Neural crest cell (in vitro differentiated cells): ENCODE measurements around the gene IRS4. TPM values are rescaled to one million over a fixed set of nuclear protein-coding genes. Genes with fewer than 3 reads are reported as not detected.
A peak's percentile ranks its signal among the peaks of the same experiment; 100 is the strongest.

Source experiments
- DNase-seq: peaks from one replicate; pipeline ENCODE4 v3.0.0; 2021; ENCODE audit warnings: low read depth, mixed read lengths, low spot score
- H3K27ac Mint-ChIP-seq: one replicate; pipeline ENCODE4 v1.8.0; 2021; ENCODE audit warnings: mild to moderate bottlenecking, mixed read lengths; ENCODE audit not compliant: unreplicated experiment
- H3K27me3 Mint-ChIP-seq: 2 replicates; pipeline ENCODE4 v1.8.0; 2021; ENCODE audit warnings: low read depth, mild to moderate bottlenecking, mixed read lengths
- H3K36me3 Mint-ChIP-seq: 2 replicates; pipeline ENCODE4 v1.8.0; 2021; ENCODE audit warnings: low read depth, mild to moderate bottlenecking, mixed read lengths
- H3K4me1 Mint-ChIP-seq: 2 replicates; pipeline ENCODE4 v1.8.0; 2021; ENCODE audit warnings: mixed read lengths
- H3K4me3 Mint-ChIP-seq: one replicate; pipeline ENCODE4 v1.8.0; 2021; ENCODE audit warnings: mild to moderate bottlenecking, mixed read lengths
- H3K9me3 Mint-ChIP-seq: 2 replicates; pipeline ENCODE4 v1.8.0; 2021; ENCODE audit warnings: mixed read lengths
- total RNA-seq: library from RNA; stranded (reverse); gene quantifications from 2 replicates; pipeline ENCODE4 v1.2.1, GENCODE V29; 2021
- TF ChIP-seq, protein P1 (sequence below): fragments of 200-600 bp; sonication (generic); conservative IDR thresholded peaks from 2 replicates; pipeline ENCODE4 v1.5.0; 2021; ENCODE audit warnings: antibody characterized with exemption, mild to moderate bottlenecking

IRS4 gene
- total RNA-seq, 1 donor from 2014 or later, result 0.51 TPM

DNA sequence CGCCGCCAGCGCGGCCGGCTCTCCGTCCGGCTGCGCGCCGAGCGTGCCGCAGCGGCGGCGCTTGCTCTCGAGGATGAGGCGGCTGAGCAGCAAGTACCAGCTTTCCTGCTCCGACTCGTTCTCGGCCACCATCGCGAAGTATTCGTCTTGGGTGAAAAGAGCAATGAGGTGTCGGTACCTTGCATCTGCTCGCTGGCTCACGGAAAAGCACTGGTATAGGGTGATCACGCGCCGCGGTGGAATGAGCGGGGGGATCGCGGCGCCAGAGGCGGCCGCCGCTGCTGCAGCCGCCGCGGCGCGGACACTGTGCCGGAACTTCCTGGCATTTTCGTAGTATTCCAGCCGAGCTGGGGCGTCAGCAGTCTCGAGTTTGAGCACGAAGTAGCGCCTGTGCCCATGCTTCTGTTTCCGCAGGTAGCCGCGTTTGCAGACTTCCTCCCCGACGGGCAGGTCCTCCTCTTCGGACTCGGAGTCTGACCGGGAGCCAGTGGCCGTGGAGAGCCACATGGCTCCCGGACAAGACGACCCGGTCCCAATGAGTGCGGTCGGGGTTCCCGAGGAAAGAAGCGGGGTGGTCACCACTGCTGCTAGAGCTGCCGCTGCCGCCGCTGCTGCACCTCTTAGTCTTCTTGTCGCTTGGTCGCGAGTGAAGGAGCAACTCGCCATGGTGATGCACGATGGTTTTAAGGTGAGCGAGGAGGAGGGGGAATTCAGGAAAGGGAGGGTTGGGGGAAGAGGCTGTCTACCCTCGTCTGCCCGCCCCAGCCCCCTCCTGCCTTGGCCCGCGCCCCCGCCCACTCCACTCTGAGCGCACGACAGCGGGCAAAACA is 469 bp downstream of the IRS4 start:
- Mint-ChIP-seq H3K36me3 (peaks cover 2% of the 10 kb centered on the region), H3K4me1 (peaks cover 20% of the 10 kb centered on the region), H3K9me3 (no peaks in the 10 kb centered on the region), H3K27ac (no peak overlapping the region), H3K27me3 (peaks cover 89% of the 10 kb centered on the region), H3K4me3 (peak overlapping the region; percentile 97)
- DNase-seq, result no peak
- TF ChIP-seq, protein P1, sequence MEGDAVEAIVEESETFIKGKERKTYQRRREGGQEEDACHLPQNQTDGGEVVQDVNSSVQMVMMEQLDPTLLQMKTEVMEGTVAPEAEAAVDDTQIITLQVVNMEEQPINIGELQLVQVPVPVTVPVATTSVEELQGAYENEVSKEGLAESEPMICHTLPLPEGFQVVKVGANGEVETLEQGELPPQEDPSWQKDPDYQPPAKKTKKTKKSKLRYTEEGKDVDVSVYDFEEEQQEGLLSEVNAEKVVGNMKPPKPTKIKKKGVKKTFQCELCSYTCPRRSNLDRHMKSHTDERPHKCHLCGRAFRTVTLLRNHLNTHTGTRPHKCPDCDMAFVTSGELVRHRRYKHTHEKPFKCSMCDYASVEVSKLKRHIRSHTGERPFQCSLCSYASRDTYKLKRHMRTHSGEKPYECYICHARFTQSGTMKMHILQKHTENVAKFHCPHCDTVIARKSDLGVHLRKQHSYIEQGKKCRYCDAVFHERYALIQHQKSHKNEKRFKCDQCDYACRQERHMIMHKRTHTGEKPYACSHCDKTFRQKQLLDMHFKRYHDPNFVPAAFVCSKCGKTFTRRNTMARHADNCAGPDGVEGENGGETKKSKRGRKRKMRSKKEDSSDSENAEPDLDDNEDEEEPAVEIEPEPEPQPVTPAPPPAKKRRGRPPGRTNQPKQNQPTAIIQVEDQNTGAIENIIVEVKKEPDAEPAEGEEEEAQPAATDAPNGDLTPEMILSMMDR, result no peak

DNA sequence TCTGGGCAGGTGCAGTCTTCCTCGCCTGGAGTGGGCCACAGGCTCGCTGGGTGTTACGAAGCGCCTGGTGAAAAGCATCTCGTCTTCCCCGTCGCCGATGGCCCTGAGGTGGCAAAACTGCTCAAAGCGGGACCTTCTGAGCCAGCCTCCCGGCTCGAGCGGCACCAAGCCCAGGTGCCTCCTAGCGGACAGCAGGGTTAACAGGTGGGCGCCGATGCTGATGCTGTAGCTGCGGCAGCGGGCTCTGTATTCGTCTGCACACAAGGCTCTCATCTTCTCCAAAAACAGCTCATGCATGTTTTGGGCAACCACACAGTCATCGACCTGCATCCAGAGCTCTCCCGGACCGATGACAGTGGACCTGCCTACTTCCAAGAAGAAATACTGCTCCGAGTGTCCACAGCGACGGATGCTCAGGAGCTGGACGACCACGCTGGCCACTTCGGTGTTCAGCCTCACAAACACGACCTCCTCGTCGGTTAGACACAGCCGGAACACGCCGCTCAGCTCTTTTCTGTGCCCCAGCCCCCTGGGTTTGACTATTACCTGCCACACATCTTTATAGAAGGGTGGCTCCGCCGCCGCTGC is 1.2 kb downstream of the IRS4 start:
- TF ChIP-seq, protein P1, result peak; percentile 57
- Mint-ChIP-seq H3K4me3 (peak overlapping the region; percentile 97), H3K27me3 (peaks cover 92% of the 10 kb centered on the region), H3K9me3 (no peaks in the 10 kb centered on the region), H3K27ac (no peak overlapping the region), H3K36me3 (peaks cover 2% of the 10 kb centered on the region), H3K4me1 (peaks cover 20% of the 10 kb centered on the region)
- DNase-seq, result no peak

GRCh38 chrX:108734426-108734825 is 1.9 kb downstream of the IRS4 start:
- Mint-ChIP-seq H3K4me1 (peaks cover 20% of the 10 kb centered on the region), H3K9me3 (no peaks in the 10 kb centered on the region), H3K36me3 (peaks cover 2% of the 10 kb centered on the region), H3K4me3 (peak overlapping the region; percentile 71), H3K27me3 (peaks cover 94% of the 10 kb centered on the region), H3K27ac (no peak overlapping the region)
- TF ChIP-seq, protein P1, result no peak
- DNase-seq, result no peak

DNA sequence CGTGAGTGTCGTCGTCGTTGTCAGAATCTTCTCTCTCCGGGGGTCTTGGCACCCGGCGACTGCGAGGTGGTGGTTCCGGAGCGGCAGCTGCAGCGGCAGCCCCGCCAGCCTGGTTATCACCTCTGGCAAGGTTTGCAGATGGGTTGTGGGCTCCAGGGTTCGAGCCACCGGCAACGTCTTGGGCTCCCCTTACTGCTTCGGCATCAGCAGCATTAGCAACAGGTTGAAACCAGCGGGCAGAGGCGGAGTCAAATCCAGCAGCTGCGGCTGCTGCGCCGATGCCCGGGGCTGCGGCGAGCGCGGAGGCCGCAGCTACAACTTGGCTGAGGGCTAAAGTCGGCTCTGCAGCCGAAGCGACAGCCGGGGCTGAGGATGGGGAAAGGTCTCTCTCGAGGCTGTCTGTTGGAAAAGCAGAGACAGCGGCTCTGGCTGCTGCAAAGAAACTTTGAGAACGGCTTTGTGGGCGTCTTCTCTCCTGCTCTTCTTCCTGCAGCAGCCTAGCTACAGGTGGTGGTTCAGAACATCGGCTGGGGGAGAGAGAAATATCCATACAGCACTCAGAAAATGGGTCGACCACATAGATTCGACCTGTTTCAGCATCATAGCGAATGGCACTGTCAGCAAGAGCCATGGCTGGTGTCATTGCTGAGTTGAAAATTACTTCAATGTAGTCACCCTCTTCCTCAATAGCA is 3.6 kb downstream of the IRS4 start:
- peak; percentile 26 for DNase-seq
- Mint-ChIP-seq H3K4me3 (peak overlapping the region; percentile 80), H3K9me3 (no peaks in the 10 kb centered on the region), H3K36me3 (peaks cover 2% of the 10 kb centered on the region), H3K27me3 (peaks cover 96% of the 10 kb centered on the region), H3K4me1 (peaks cover 18% of the 10 kb centered on the region), H3K27ac (no peak overlapping the region)
- TF ChIP-seq, protein P1, result no peak

DNA sequence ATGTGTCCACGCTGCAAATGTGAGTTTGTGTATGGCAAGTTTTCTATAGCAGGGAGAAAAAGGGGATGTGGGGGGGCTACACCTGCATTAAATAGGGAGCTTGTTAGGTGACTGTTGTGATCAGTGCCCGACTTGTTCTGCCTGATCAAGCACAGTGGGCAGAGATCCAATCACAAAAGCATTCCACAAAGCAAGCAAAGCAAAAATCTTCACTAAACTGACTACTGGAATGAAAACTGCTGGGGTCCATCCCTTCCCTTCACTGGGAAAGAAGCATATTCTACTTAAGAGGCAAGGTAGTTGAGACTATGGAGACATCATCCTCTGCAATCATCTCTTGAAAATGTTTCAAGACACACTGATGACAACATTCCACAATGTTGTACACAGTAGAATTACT is 5.2 kb downstream of the IRS4 start:
- Mint-ChIP-seq H3K36me3 (peaks cover 2% of the 10 kb centered on the region), H3K4me3 (no peak overlapping the region), H3K4me1 (peaks cover 16% of the 10 kb centered on the region), H3K27me3 (peaks cover 91% of the 10 kb centered on the region), H3K9me3 (no peaks in the 10 kb centered on the region), H3K27ac (no peak overlapping the region)
- DNase-seq, result no peak
- TF ChIP-seq, protein P1, result no peak
